ENCODE measurements around the gene KAT2A. TPM values are rescaled to one million over a fixed set of nuclear protein-coding genes. Genes with fewer than 3 reads are reported as not detected.

KAT2A gene
- total RNA-seq, 1 experiment from 2014 or later: 22.2 TPM

Other genes starting within 250 kb of the KAT2A start
- gene ACLY, start 202.4 kb downstream of the KAT2A start, total RNA-seq (2014; rRNA removed): 181 and 184 TPM in 2 replicates
- gene ODAD4, start 190.8 kb downstream of the KAT2A start, total RNA-seq (2014; rRNA removed): 0.19 and 0.86 TPM in 2 replicates
- 61.6 and 75.1 TPM in 2 replicates for gene CNP, start 154.6 kb downstream of the KAT2A start, total RNA-seq (2014; rRNA removed)
- 67.5 and 83.1 TPM in 2 replicates for gene DNAJC7, start 103.9 kb downstream of the KAT2A start, total RNA-seq (2014; rRNA removed)
- gene NKIRAS2, start 101.3 kb downstream of the KAT2A start, total RNA-seq (2014; rRNA removed): 41.2 and 48.5 TPM in 2 replicates
- gene C17orf113, start 70.8 kb downstream of the KAT2A start, total RNA-seq (2014; rRNA removed): 0.29 TPM in 1 of 2 replicates, not detected in the other
- not detected in 2 replicates for gene ZNF385C, start 22.9 kb downstream of the KAT2A start, total RNA-seq (2014; rRNA removed)
- 5.3 and 8.0 TPM in 2 replicates for gene DHX58, start 8.7 kb downstream of the KAT2A start, total RNA-seq (2014; rRNA removed)
- gene HSPB9, start 1.4 kb upstream of the KAT2A start, total RNA-seq (2014; rRNA removed): not detected in 2 replicates
- 111 and 139 TPM in 2 replicates for gene RAB5C, start 33.6 kb upstream of the KAT2A start, total RNA-seq (2014; rRNA removed)
- under 0.01 TPM in 1 of 2 replicates, not detected in the other for gene KCNH4, start 59.8 kb upstream of the KAT2A start, total RNA-seq (2014; rRNA removed)
- gene HCRT, start 64.1 kb upstream of the KAT2A start, total RNA-seq (2014; rRNA removed): not detected in 2 replicates
- 14.6 and 16.8 TPM in 2 replicates for gene GHDC, start 73.1 kb upstream of the KAT2A start, total RNA-seq (2014; rRNA removed)
- 12.6 and 14.2 TPM in 2 replicates for gene STAT5B, start 155.0 kb upstream of the KAT2A start, total RNA-seq (2014; rRNA removed)
- gene STAT5A, start 167.1 kb upstream of the KAT2A start, total RNA-seq (2014; rRNA removed): 4.5 and 5.2 TPM in 2 replicates

Data from LHCN-M2 (cell line).